Liver (tissue), 9 donors: Measurements from ENCODE around the gene ST6GALNAC2. TPM values are rescaled to one million over a fixed set of nuclear protein-coding genes. Genes with fewer than 3 reads are reported as not detected.

Experiments
- DNase-seq: peaks from one replicate; pipeline ENCODE4 v3.0.0-alpha.2; 2017; ENCODE audit warnings: low spot score
- H3K27ac ChIP-seq, 2 donors: one replicate each; pipeline ENCODE4 v1.7.0; 2013; ENCODE audit warnings: inconsistent platforms in 2 of 2, low read length in 2 of 2, control low read depth in 1 of 2, low read depth in 1 of 2, mild to moderate bottlenecking in 1 of 2
- H3K27me3 ChIP-seq, 4 donors: one replicate each; pipeline versions ENCODE4 v1.6.1 to v1.7.0; 2013; ENCODE audit warnings: low read length in 3 of 4, inconsistent platforms in 1 of 4, mild to moderate bottlenecking in 1 of 4, moderate library complexity in 1 of 4; ENCODE audit not compliant: control insufficient read depth in 4 of 4, insufficient read depth in 4 of 4
- H3K36me3 ChIP-seq, 4 donors: one replicate each; pipeline versions ENCODE4 v1.6.1 to v1.7.0; 2013; ENCODE audit warnings: low read length in 3 of 4, mild to moderate bottlenecking in 3 of 4, low read depth in 1 of 4, moderate library complexity in 1 of 4; ENCODE audit not compliant: control insufficient read depth in 4 of 4, insufficient read depth in 3 of 4
- H3K4me1 ChIP-seq, 4 donors: one replicate each; pipeline versions ENCODE4 v1.6.1 to v1.7.0; 2013; ENCODE audit warnings: low read length in 3 of 4, mild to moderate bottlenecking in 3 of 4, moderate library complexity in 1 of 4; ENCODE audit not compliant: control insufficient read depth in 4 of 4, insufficient read depth in 4 of 4
- H3K4me3 ChIP-seq, 3 donors: one replicate each; pipeline versions ENCODE4 v1.6.1 to v1.7.0; 2013; ENCODE audit warnings: low read length in 3 of 3, control low read depth in 1 of 3, low read depth in 1 of 3, mild to moderate bottlenecking in 1 of 3
- H3K9ac ChIP-seq, 2 donors: one replicate each; pipeline ENCODE4 v1.7.0; 2013; ENCODE audit warnings: low read length in 2 of 2, mild to moderate bottlenecking in 2 of 2, moderate library complexity in 2 of 2, control low read depth in 1 of 2, low read depth in 1 of 2
- H3K9me3 ChIP-seq, 4 donors: one replicate each; pipeline versions ENCODE4 v1.6.1 to v1.7.0; 2013; ENCODE audit warnings: low read length in 3 of 4; ENCODE audit not compliant: control insufficient read depth in 4 of 4
- ATF3 ChIP-seq: IDR thresholded peaks from 2 replicates; pipeline ENCODE4 v1.6.1; 2016; ENCODE audit warnings: antibody characterized with exemption
- CTCF ChIP-seq: fragments of 150-350 bp; IDR thresholded peaks from 2 replicates; pipeline ENCODE4 v1.5.1; 2017; ENCODE audit warnings: improper control_type of control experiment, low read depth, low read length; ENCODE audit not compliant: missing input control
- EGR1 ChIP-seq, 2 donors: IDR thresholded peaks; 2 replicates each; pipeline ENCODE4 v1.6.1; 2016 to 2018; ENCODE audit warnings: antibody characterized with exemption in 2 of 2, low read depth in 2 of 2
- FOXA2 ChIP-seq: IDR thresholded peaks from 2 replicates; pipeline ENCODE4 v1.6.1; 2016; ENCODE audit warnings: antibody characterized with exemption
- GABPA ChIP-seq, 2 donors: IDR thresholded peaks in 1 of 2; conservative IDR thresholded peaks in 1 of 2; 2 replicates each; pipeline ENCODE4 v1.6.1; 2016; ENCODE audit warnings: antibody characterized with exemption in 2 of 2, mild to moderate bottlenecking in 1 of 2, moderate library complexity in 1 of 2
- HNF4A ChIP-seq, 2 donors: conservative IDR thresholded peaks; 2 replicates each; pipeline ENCODE4 v1.6.1; 2016; ENCODE audit warnings: antibody characterized with exemption in 2 of 2, mild to moderate bottlenecking in 2 of 2
- HNF4G ChIP-seq: IDR thresholded peaks from 2 replicates; pipeline ENCODE4 v1.6.1; 2016; ENCODE audit warnings: antibody characterized with exemption
- JUND ChIP-seq, 2 donors: IDR thresholded peaks; 2 replicates each; pipeline ENCODE4 v1.6.1; 2016; ENCODE audit warnings: antibody characterized with exemption in 2 of 2
- NR2F2 ChIP-seq: IDR thresholded peaks from 2 replicates; pipeline ENCODE4 v1.6.1; 2016; ENCODE audit warnings: antibody characterized with exemption
- RAD21 ChIP-seq, 2 donors: IDR thresholded peaks; 2 replicates each; pipeline ENCODE4 v1.6.1; 2016; ENCODE audit warnings: antibody characterized with exemption in 2 of 2, mild to moderate bottlenecking in 2 of 2
- REST ChIP-seq: IDR thresholded peaks from 2 replicates; pipeline ENCODE4 v1.6.1; 2016; ENCODE audit warnings: antibody characterized with exemption, mild to moderate bottlenecking
- RXRA ChIP-seq, 2 donors: IDR thresholded peaks; 2 replicates each; pipeline ENCODE4 v1.6.1; 2017 to 2018; ENCODE audit warnings: antibody characterized with exemption in 2 of 2, mild to moderate bottlenecking in 1 of 2
- SP1 ChIP-seq: IDR thresholded peaks from 2 replicates; pipeline ENCODE4 v1.6.1; 2018; ENCODE audit warnings: antibody characterized with exemption, mild to moderate bottlenecking
- YY1 ChIP-seq: IDR thresholded peaks from 2 replicates; pipeline ENCODE4 v1.6.1; 2016; ENCODE audit warnings: antibody characterized with exemption, mild to moderate bottlenecking
- ZBTB33 ChIP-seq: IDR thresholded peaks from 2 replicates; pipeline ENCODE4 v1.6.1; 2016; ENCODE audit warnings: antibody characterized with exemption
- WGBS: extraction: QIAGEN DNeasy Blood & Tissue Kit; methylation state at CpG from one replicate; pipeline ENCODE4 v1.1.7; 2013; 5-methylcytosine and 5-hydroxymethylcytosine counted together
- polyA plus RNA-seq, 2 donors: library from polyadenylated mRNA; stranded (reverse) in 1 of 2; unstranded in 1 of 2; fragments of 200-250 nt in 1 of 2; fragments of >200 nt in 1 of 2; fragmentation: Nextera tagmentation in 1 of 2; extraction: Ambion mirVana in 1 of 2; gene quantifications; one replicate each; pipeline versions ENCODE4 v1.2.1 to v1.2.3, GENCODE V29; 2013 to 2015
- total RNA-seq, 2 donors: library from RNA; depleted of rRNA; stranded (reverse); fragments of >200 nt; gene quantifications; one replicate each; pipeline ENCODE4 v1.2.3, GENCODE V29; 2014
- donor health status: healthy.
- donor health status: healthy.
- donor health status: healthy.
- donor health status: healthy.
- donor health status: healthy.

Gene ST6GALNAC2
- total and polyA plus RNA-seq, 4 donors: 0.52 to 2.6 (median 1.1) TPM

GRCh38 chr17:76539631-76540271 lies 45.9 kb downstream of the ST6GALNAC2 start, which contains the start of gene PRCD:
PRCD (plus strand) TSS chr17:76540044; CDS start chr17:76540142, 98 bp downstream.
- no peaks in the 10 kb centered on the region for H3K9me3 ChIP-seq
- peaks cover 7 to 21% (median 13%) of the 10 kb centered on the region in 4 donors for H3K4me1 ChIP-seq
- no peak within 1 kb of the TSS for H3K27ac ChIP-seq
- peak within 1 kb of the TSS in 2 of 3 donors; percentile 9 to 14 for H3K4me3 ChIP-seq
- H3K9ac ChIP-seq: no peak within 1 kb of the TSS
- no peak for DNase-seq
- H3K27me3 ChIP-seq: no peaks in the 10 kb centered on the region
- TF ChIP-seq REST (no peak), RAD21 (IDR thresholded peaks at IDR 0.05) (no peak), NR2F2 (no peak), HNF4A (conservative IDR thresholded peaks at IDR 0.05) (no peak), HNF4G (no peak), CTCF (no peak), JUND (IDR thresholded peaks at IDR 0.05) (no peak), SP1 (no peak), YY1 (no peak), RXRA (IDR thresholded peaks at IDR 0.05) (no peak), GABPA (IDR thresholded peaks at IDR 0.05 in 1 of 2, conservative IDR thresholded peaks at IDR 0.05 in 1 of 2) (no peak), FOXA2 (no peak), EGR1 (IDR thresholded peaks at IDR 0.05; ENCODE audit: low read depth in 2 of 2) (no peak), ATF3 (no peak)
- WGBS: 86% methylated on average over 22 of the region's 22 CpGs
- H3K36me3 ChIP-seq: no peaks in the 10 kb centered on the region

GRCh38 chr17:76538941-76539570 lies 46.6 kb downstream of the ST6GALNAC2 start:
- H3K36me3 ChIP-seq: no peaks in the 10 kb centered on the region
- peaks cover 4 to 15% (median 10%) of the 10 kb centered on the region in 4 donors for H3K4me1 ChIP-seq
- DNase-seq: no peak
- no peaks in the 10 kb centered on the region for H3K9me3 ChIP-seq
- no peak overlapping the region for H3K4me3 ChIP-seq
- TF ChIP-seq FOXA2 (no peak), RAD21 (IDR thresholded peaks at IDR 0.05) (no peak), RXRA (IDR thresholded peaks at IDR 0.05) (no peak), ZBTB33 (no peak), ATF3 (no peak), EGR1 (IDR thresholded peaks at IDR 0.05; ENCODE audit: low read depth in 2 of 2) (no peak), GABPA (IDR thresholded peaks at IDR 0.05 in 1 of 2, conservative IDR thresholded peaks at IDR 0.05 in 1 of 2) (no peak), YY1 (no peak), HNF4A (conservative IDR thresholded peaks at IDR 0.05) (no peak), JUND (IDR thresholded peaks at IDR 0.05) (no peak), REST (no peak)
- H3K27ac ChIP-seq: no peak overlapping the region
- no peak overlapping the region for H3K9ac ChIP-seq
- H3K27me3 ChIP-seq: no peaks in the 10 kb centered on the region
- WGBS: 94% methylated on average over 9 of the region's 9 CpGs
